ENCODE measurements around the gene CTIF. TPM values are rescaled to one million over a fixed set of nuclear protein-coding genes. Genes with fewer than 3 reads are reported as not detected.

CTIF gene
- total RNA-seq, 1 donor from 2014 or later, result 137 TPM

- DNase-seq, result no peak
- TF ChIP-seq CTCF (IDR thresholded peaks at IDR 0.05; ENCODE audit: partially characterized antibody, unreplicated experiment), result no peak
- H3K4me1 Mint-ChIP-seq (ENCODE audit: low read depth, unreplicated experiment), result peaks cover 28% of the 10 kb centered on the region
- H3K4me3 Mint-ChIP-seq (ENCODE audit: unreplicated experiment), result no peak overlapping the region
- peaks cover 10% of the 10 kb centered on the region for H3K36me3 Mint-ChIP-seq (ENCODE audit: unreplicated experiment)
- H3K27ac Mint-ChIP-seq (ENCODE audit: unreplicated experiment), result peak overlapping the region; percentile 26
- peaks cover 16% of the 10 kb centered on the region for H3K27me3 Mint-ChIP-seq (ENCODE audit: unreplicated experiment)
- H3K9me3 Mint-ChIP-seq (ENCODE audit: unreplicated experiment), result peaks cover 6% of the 10 kb centered on the region
Observed at GRCh38 chr18:48736321-48737260, 197.8 kb downstream of the CTIF start.

GRCh38 chr18:48739266-48740067 lies 200.6 kb downstream of the CTIF start:
- no peak for TF ChIP-seq CTCF (IDR thresholded peaks at IDR 0.05; ENCODE audit: partially characterized antibody, unreplicated experiment)

GRCh38 chr18:48740068-48740440 lies 201.2 kb downstream of the CTIF start:
- Mint-ChIP-seq H3K27me3 (ENCODE audit: unreplicated experiment) (peaks cover 16% of the 10 kb centered on the region), H3K9me3 (ENCODE audit: unreplicated experiment) (peaks cover 5% of the 10 kb centered on the region), H3K27ac (ENCODE audit: unreplicated experiment) (no peak overlapping the region), H3K36me3 (ENCODE audit: unreplicated experiment) (peaks cover 8% of the 10 kb centered on the region), H3K4me3 (ENCODE audit: unreplicated experiment) (no peak overlapping the region), H3K4me1 (ENCODE audit: low read depth, unreplicated experiment) (peaks cover 19% of the 10 kb centered on the region)
- no peak for TF ChIP-seq CTCF (IDR thresholded peaks at IDR 0.05; ENCODE audit: partially characterized antibody, unreplicated experiment)
- no peak for DNase-seq

More at GRCh38 chr18:48739266-48740067, 200.6 kb downstream of the CTIF start:
- DNase-seq, result no peak
- H3K27ac Mint-ChIP-seq (ENCODE audit: unreplicated experiment), result no peak overlapping the region
- peaks cover 6% of the 10 kb centered on the region for H3K9me3 Mint-ChIP-seq (ENCODE audit: unreplicated experiment)
- peaks cover 16% of the 10 kb centered on the region for H3K27me3 Mint-ChIP-seq (ENCODE audit: unreplicated experiment)
- H3K4me3 Mint-ChIP-seq (ENCODE audit: unreplicated experiment), result no peak overlapping the region
- peaks cover 10% of the 10 kb centered on the region for H3K36me3 Mint-ChIP-seq (ENCODE audit: unreplicated experiment)
- H3K4me1 Mint-ChIP-seq (ENCODE audit: low read depth, unreplicated experiment), result peaks cover 23% of the 10 kb centered on the region

GRCh38 chr18:48740851-48741485 lies 202.1 kb downstream of the CTIF start:
- no peak for DNase-seq
- Mint-ChIP-seq H3K36me3 (ENCODE audit: unreplicated experiment) (peaks cover 4% of the 10 kb centered on the region), H3K27me3 (ENCODE audit: unreplicated experiment) (peaks cover 13% of the 10 kb centered on the region), H3K4me3 (ENCODE audit: unreplicated experiment) (no peak overlapping the region), H3K4me1 (ENCODE audit: low read depth, unreplicated experiment) (peaks cover 16% of the 10 kb centered on the region), H3K27ac (ENCODE audit: unreplicated experiment) (no peak overlapping the region), H3K9me3 (ENCODE audit: unreplicated experiment) (peaks cover 4% of the 10 kb centered on the region)
- no peak for TF ChIP-seq CTCF (IDR thresholded peaks at IDR 0.05; ENCODE audit: partially characterized antibody, unreplicated experiment)
